K562 (cell line): Measurements from ENCODE around the gene FYB1. TPM values are rescaled to one million over a fixed set of nuclear protein-coding genes. Genes with fewer than 3 reads are reported as not detected.

Experiments used
- ATAC-seq: fragments of 200-7000 bp; cut with Tn5 transposase; 3 replicates; pipeline ENCODE4 v1.9.1; 2020; ENCODE audit warnings: moderate library complexity
- BruUV-seq: library from RNA; stranded (reverse); fragments of 400-500 nt; replicated peaks from 2 replicates; lab custom pipeline; 2021; lab: Mats Ljungman, UMichigan
- CTCF ChIA-PET: fragments of 300-600 bp; formaldehyde crosslinking; extraction: SDS; loops from one replicate; lab custom pipeline; 2021; ENCODE audit warnings: low intra/inter-chr PET ratio; lab: Yijun Ruan, JAX
- POLR2A ChIA-PET: fragments of 300-600, 350-650 bp; sonication (Branson Sonifier 250); formaldehyde crosslinking; extraction: SDS; loops from one replicate; lab custom pipeline; 2021; ENCODE audit warnings: antibody characterized with exemption, inconsistent platforms; lab: Yijun Ruan, JAX
- DNase-seq, 4 experiments: peaks; one replicate each; pipeline versions ENCODE4 v3.0.0 to v3.0.0-alpha.2; 2011 to 2018; ENCODE audit warnings: low spot score in 3 of 4, mixed read lengths in 3 of 4; ENCODE audit errors: extremely low read depth in 1 of 4
- FAIRE-seq: peaks from 2 replicates; lab custom pipeline; 2011; peaks lifted over from hg19 to GRCh38; lab: Jason Lieb, UNC
- H2AFZ ChIP-seq: 2 replicates; pipeline ENCODE4 v1.6.0; 2011; ENCODE audit warnings: low read depth, low read length, control low read depth, inconsistent platforms
- H3K27ac ChIP-seq: fragments of 200-600 bp; 3 replicates; pipeline ENCODE4 v1.8.0; 2011; ENCODE audit warnings: low read depth, mild to moderate bottlenecking, control low read depth, inconsistent platforms, low read length, moderate library complexity, mixed read lengths; ENCODE audit errors: extremely low read depth
- H3K27me3 ChIP-seq, 2 experiments: fragments of 300-600 bp in 1 of 2; 2 replicates in 1 of 2; 3 replicates in 1 of 2; pipeline versions ENCODE4 v1.6.0 to v1.8.0; 2011; ENCODE audit warnings: inconsistent platforms in 2 of 2, low read length in 2 of 2, mild to moderate bottlenecking in 1 of 2, mixed read lengths in 1 of 2, moderate library complexity in 1 of 2; ENCODE audit not compliant: control insufficient read depth in 2 of 2, insufficient read depth in 2 of 2
- H3K36me3 ChIP-seq: fragments of 300-600 bp; 3 replicates; pipeline ENCODE4 v1.8.0; 2011; ENCODE audit warnings: mild to moderate bottlenecking, low read length, inconsistent platforms; ENCODE audit not compliant: control insufficient read depth, insufficient read depth
- H3K4me1 ChIP-seq, 2 experiments: fragments of 200-600 bp in 1 of 2; replicated peaks in 1 of 2; 2 replicates in 1 of 2; 3 replicates in 1 of 2; pipeline versions ENCODE4 v1.5.1 to v1.8.0; 2011; ENCODE audit warnings: inconsistent platforms in 2 of 2, low read length in 2 of 2, mild to moderate bottlenecking in 1 of 2, mixed read lengths in 1 of 2, moderate library complexity in 1 of 2; ENCODE audit not compliant: control insufficient read depth in 2 of 2, insufficient read depth in 2 of 2
- H3K4me2 ChIP-seq: 2 replicates; pipeline ENCODE4 v1.6.1; 2011; ENCODE audit warnings: low read length, control low read depth, inconsistent platforms, mixed read lengths; ENCODE audit not compliant: insufficient read depth
- H3K4me3 ChIP-seq: fragments of 200-600 bp; sonication (generic), shearing (Covaris generic); 2 replicates; pipeline ENCODE4 v1.5.1; 2016; ENCODE audit warnings: control low read depth, inconsistent platforms
- H3K79me2 ChIP-seq: fragments of 200-600 bp; 3 replicates; pipeline ENCODE4 v1.8.0; 2011; ENCODE audit warnings: low read length, inconsistent platforms; ENCODE audit not compliant: control insufficient read depth, insufficient read depth
- H3K9ac ChIP-seq, 2 experiments: 2 replicates each; pipeline versions ENCODE4 v1.6.0 to v1.6.1; 2011; ENCODE audit warnings: low read depth in 2 of 2, low read length in 2 of 2, control low read depth in 1 of 2, inconsistent platforms in 1 of 2, mild to moderate bottlenecking in 1 of 2, mixed read lengths in 1 of 2; ENCODE audit not compliant: insufficient read depth in 1 of 2
- H3K9me1 ChIP-seq: one replicate; pipeline ENCODE4 v1.6.0; 2011; ENCODE audit warnings: inconsistent platforms, mild to moderate bottlenecking, low read length, moderate library complexity; ENCODE audit not compliant: control insufficient read depth, insufficient read depth
- H3K9me3 ChIP-seq: replicated peaks from 2 replicates; pipeline ENCODE4 v1.5.1; 2011; ENCODE audit warnings: low read depth, low read length, inconsistent platforms; ENCODE audit not compliant: control insufficient read depth, insufficient read depth
- H4K20me1 ChIP-seq: replicated peaks from 2 replicates; pipeline ENCODE4 v1.6.1; 2011; ENCODE audit warnings: low read length, inconsistent platforms, mixed read lengths; ENCODE audit not compliant: control insufficient read depth, insufficient read depth
- DPF2 ChIP-seq: fragments of 450-650 bp; IDR thresholded peaks from 2 replicates; pipeline ENCODE4 v1.6.1; 2016
- FOXA1 ChIP-seq: fragments of 450-650 bp; IDR thresholded peaks from 2 replicates; pipeline ENCODE4 v1.6.1; 2016; ENCODE audit warnings: mild to moderate bottlenecking, borderline replicate concordance
- MNT ChIP-seq, 2 experiments: fragments of 450-650 bp; conservative IDR thresholded peaks; 2 replicates each; pipeline ENCODE4 v1.6.1; 2017; ENCODE audit warnings: mild to moderate bottlenecking in 2 of 2, moderate library complexity in 2 of 2
- OTX1 ChIP-seq: fragments of 450-650 bp; formaldehyde crosslinking; IDR thresholded peaks from 2 replicates; pipeline ENCODE4 v1.4.0; 2022; ENCODE audit warnings: mild to moderate bottlenecking
- PTBP1 ChIP-seq: fragments of 200-400 bp; formaldehyde crosslinking; IDR thresholded peaks from 2 replicates; pipeline ENCODE4 v1.6.1; 2017; ENCODE audit warnings: low read depth, low read length
- SPI1 ChIP-seq: IDR thresholded peaks from 2 replicates; pipeline ENCODE4 v1.6.1; 2011; ENCODE audit warnings: low read depth, low read length, control low read depth, borderline replicate concordance
- TOE1 ChIP-seq, 2 experiments: fragments of 450-650 bp in 1 of 2; sonication (generic) in 1 of 2; formaldehyde crosslinking in 1 of 2; IDR thresholded peaks; 2 replicates each; pipeline versions ENCODE4 v1.7.1 to v1.8.0; 2016 to 2022; ENCODE audit warnings: borderline replicate concordance in 2 of 2, mild to moderate bottlenecking in 2 of 2, antibody characterized with exemption in 1 of 2, inconsistent platforms in 1 of 2, low read depth in 1 of 2, missing genetic modification reagents in 1 of 2, moderate library complexity in 1 of 2
- ZBTB9 ChIP-seq: fragments of 450-650 bp; formaldehyde crosslinking; IDR thresholded peaks from 2 replicates; pipeline ENCODE4 v1.4.0; 2020; ENCODE audit warnings: mild to moderate bottlenecking, moderate library complexity
- ZNF395 ChIP-seq: fragments of 200-800 bp; sonication (Bioruptor generic); IDR thresholded peaks from 2 replicates; pipeline ENCODE4 v1.6.1; 2017; ENCODE audit warnings: missing genetic modification characterization, missing compliant biosample characterization
- ZNF79 ChIP-seq: fragments of 250-450 bp; sonication (Bioruptor Pico); IDR thresholded peaks from 2 replicates; pipeline ENCODE4 v1.4.0; 2020; ENCODE audit warnings: low read depth, mild to moderate bottlenecking, moderate library complexity
- WGBS: fragments of 100-300 bp; shearing (Covaris generic); methylation state at CpG from one replicate; pipeline ENCODE4 v1.1.6; 2016; ENCODE audit warnings: low coverage, mixed read lengths; ENCODE audit not compliant: insufficient coverage; ENCODE audit errors: missing lambda C conversion rate; 5-methylcytosine and 5-hydroxymethylcytosine counted together
- in situ Hi-C: fragments of 300-500 bp; cut with MboI; formaldehyde crosslinking; loops from 4 replicates; pipeline ENCODE4 v1.15.0; 2018; ENCODE audit warnings: inconsistent platforms, mixed read lengths
- intact Hi-C: fragments of 100-400 bp; cut with micrococcal nuclease; formaldehyde crosslinking; loops from 2 replicates; pipeline ENCODE4 v1.14.2; 2022
- polyA plus RNA-seq, 8 experiments: library from polyadenylated mRNA; depleted of rRNA in 4 of 8; stranded (reverse) in 5 of 8; unstranded in 3 of 8; fragments of >200 nt; fragmentation: Nextera tagmentation in 2 of 8; fragmentation: Illumina TruSeq in 1 of 8; extraction: Ambion mirVana in 2 of 8; extraction: Trizol in 1 of 8; gene quantifications; 2 replicates each; pipeline versions ENCODE4 v1.2.1 to v1.2.3, GENCODE V29; 2011 to 2014; ENCODE audit warnings: inconsistent platforms in 1 of 8, missing spikeins in 1 of 8
- total RNA-seq, 7 experiments: library from RNA; depleted of rRNA in 6 of 7; stranded (reverse); fragments of >200 nt in 6 of 7; fragmentation: Illumina TruSeq in 2 of 7; extraction: Trizol in 2 of 7; gene quantifications; 2 replicates each; pipeline versions ENCODE4 v1.2.1 to v1.2.3, GENCODE V29; 2011 to 2021; ENCODE audit warnings: low replicate concordance in 1 of 7

Gene FYB1
- total and polyA plus RNA-seq, 9 of the 15 experiments (the other 6 are each of a cell fraction or from before 2014, with no cell fraction given): 4.7 to 31.5 (median 9.7) TPM

GRCh38 chr5:39256477-39257235, 37.3 kb upstream of the FYB1 start:
- no peak for TF ChIP-seq TOE1 (IDR thresholded peaks at IDR 0.05; ENCODE audit: borderline replicate concordance)
- no peak for TF ChIP-seq TOE1 (CRISPR knock-in tag; IDR thresholded peaks at IDR 0.05; ENCODE audit: borderline replicate concordance, low read depth)
- TF ChIP-seq SPI1: no peak
- TF ChIP-seq, all 486 proteins: peak for 0
- H3K4me2 ChIP-seq: no peak overlapping the region
- WGBS: 7% methylated on average over 4 of the region's 4 CpGs
- H3K27me3 ChIP-seq: no peaks in the 10 kb centered on the region
- DNase-seq: no peak
- no peak overlapping the region for H3K27ac ChIP-seq
- H3K4me3 ChIP-seq: no peak overlapping the region
- intact Hi-C loops (no loop called here), in situ Hi-C loops (no loop called here)
- no TSS peak for BruUV-seq
- H3K36me3 ChIP-seq: no peaks in the 10 kb centered on the region
- no peaks in the 10 kb centered on the region for H3K4me1 ChIP-seq
- H3K9me3 ChIP-seq: no peaks in the 10 kb centered on the region
- ATAC-seq: no peak
- no peak overlapping the region for H3K9ac ChIP-seq
- ChIA-PET POLR2A (interaction anchor here (1.2 to 1.9 kb wide), 3 partner anchors 9 to 33 kb away, joined by 4 to 6 read pairs (median 6); no protein-coding TSS in a partner anchor), CTCF (no interaction called here)
- FAIRE-seq: no peak
- H3K79me2 ChIP-seq: no peaks in the 10 kb centered on the region
- no peaks in the 10 kb centered on the region for H4K20me1 ChIP-seq
- no peak overlapping the region for H2AFZ ChIP-seq
- no peaks in the 10 kb centered on the region for H3K9me1 ChIP-seq

GRCh38 chr5:39255406-39255805, 36.0 kb upstream of the FYB1 start:
- Histone ChIP-seq H3K9me3 (no peaks in the 10 kb centered on the region), H3K27me3 (no peaks in the 10 kb centered on the region), H3K9ac (no peak overlapping the region), H4K20me1 (no peaks in the 10 kb centered on the region), H2AFZ (no peak overlapping the region), H3K4me3 (no peak overlapping the region), H3K27ac (no peak overlapping the region), H3K9me1 (no peaks in the 10 kb centered on the region), H3K4me2 (no peak overlapping the region), H3K79me2 (no peaks in the 10 kb centered on the region), H3K4me1 (no peaks in the 10 kb centered on the region), H3K36me3 (no peaks in the 10 kb centered on the region)
- ChIA-PET CTCF (no interaction called here), POLR2A (no interaction called here)
- intact Hi-C loops: no loop called here
- no peak for FAIRE-seq
- in situ Hi-C loops: no loop called here
- no peak for DNase-seq
- no peak for ATAC-seq
- BruUV-seq: no TSS peak
- 49% methylated on average over 2 of the region's 2 CpGs for WGBS
- TF ChIP-seq PTBP1 (no peak), FOXA1 (no peak), OTX1 (no peak), ZNF395 (CRISPR knock-in tag) (no peak), ZBTB9 (no peak), ZNF79 (CRISPR knock-in tag) (no peak), DPF2 (no peak), MNT (conservative IDR thresholded peaks at IDR 0.05) (no peak)
